T-helper 2 cell treated with Interferon-gamma antibody and Interleukin-4, amounts not matched to agents 100 ng/mL and 5 ng/mL, for 36 hours (primary cell): ENCODE data around the gene ATXN10. TPM values are rescaled to one million over a fixed set of nuclear protein-coding genes. Genes with fewer than 3 reads are reported as not detected.

Experiments used
- intact Hi-C: fragments of 100-400 bp; cut with micrococcal nuclease; formaldehyde crosslinking; loops from one replicate; pipeline ENCODE4 v1.15.1; 2023
- total RNA-seq: library from RNA; stranded (reverse); gene quantifications from 2 replicates; pipeline ENCODE4 v1.2.3, GENCODE V29; 2022

ATXN10 gene
- total RNA-seq, 1 donor from 2014 or later: 106 TPM

- intact Hi-C loops: no loop called here
Measured at GRCh38 chr22:45870011-45870410, 198.4 kb downstream of the ATXN10 start.

- intact Hi-C loops: no loop called here
Measured at GRCh38 chr22:45871721-45872120, 200.1 kb downstream of the ATXN10 start.

GRCh38 chr22:45872659-45873263 is 201.1 kb downstream of the ATXN10 start:
- intact Hi-C loops: no loop called here

DNA sequence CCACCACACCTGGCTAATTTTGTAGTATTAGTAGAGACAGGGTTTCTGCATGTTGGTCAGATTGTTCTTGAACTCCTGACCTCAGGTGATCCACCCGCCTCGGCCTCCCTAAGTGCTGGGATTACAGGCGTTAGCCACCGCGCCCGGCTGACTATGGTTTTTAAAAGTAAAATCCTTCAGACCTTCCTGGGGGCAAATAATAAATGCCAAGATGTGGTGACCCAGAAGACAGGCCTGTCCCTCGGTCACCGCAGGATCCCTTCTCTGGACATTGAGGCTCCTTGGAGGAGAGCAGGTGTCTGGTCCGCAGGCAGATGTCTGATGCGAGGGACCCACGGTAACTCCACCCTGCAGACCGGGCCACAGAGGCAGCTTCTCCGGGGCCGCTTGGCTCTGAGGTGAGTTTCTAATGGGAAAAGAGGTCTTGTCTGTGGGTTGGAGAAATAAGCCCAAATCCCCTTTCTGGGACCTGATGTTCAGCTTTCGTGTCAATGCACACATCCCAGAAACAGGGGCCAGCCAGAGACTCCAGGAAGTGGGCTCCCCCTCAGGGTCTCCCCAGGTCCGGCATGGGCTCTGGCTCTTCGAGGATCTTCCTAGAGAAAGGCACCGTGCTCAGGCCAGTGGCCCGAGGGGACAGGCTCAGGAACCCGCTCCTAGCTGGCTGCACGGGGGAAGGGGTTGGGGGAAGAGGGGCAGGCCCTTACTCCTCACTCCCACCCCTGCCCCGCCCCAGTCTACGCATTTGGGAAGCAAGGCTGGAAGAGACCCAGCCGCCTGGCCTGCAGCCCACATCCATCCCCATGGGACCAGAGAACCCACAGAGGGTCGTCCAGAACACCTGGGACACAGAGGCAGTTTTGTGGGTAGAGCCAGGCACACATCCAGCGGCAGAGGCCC is 204.8 kb downstream of the ATXN10 start:
- intact Hi-C loops: no loop called here

GRCh38 chr22:45877036-45877380 is 205.4 kb downstream of the ATXN10 start:
- intact Hi-C loops: no loop called here

DNA sequence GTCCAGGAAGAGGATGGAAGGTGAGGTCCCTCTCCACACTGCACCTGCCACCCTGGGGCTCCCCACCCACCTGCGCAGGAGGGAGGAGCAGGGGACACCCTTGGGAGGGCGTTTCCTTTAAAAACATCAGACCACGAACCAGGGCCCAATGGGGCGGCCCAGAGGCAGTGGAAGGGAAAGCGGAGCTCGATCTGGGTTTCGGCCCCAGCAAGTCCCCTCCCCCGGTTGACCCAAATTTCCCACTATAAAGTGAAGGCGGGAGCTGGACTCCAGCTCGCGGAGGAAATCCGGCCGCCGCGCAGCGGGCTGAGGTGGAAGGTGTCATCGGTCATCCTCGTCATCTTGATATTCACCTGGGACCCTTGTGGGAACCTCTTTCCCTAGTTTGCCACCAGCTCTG is 206.0 kb downstream of the ATXN10 start:
- intact Hi-C loops: no loop called here

GRCh38 chr22:45878051-45878781 is 206.6 kb downstream of the ATXN10 start:
- intact Hi-C loops: no loop called here

DNA sequence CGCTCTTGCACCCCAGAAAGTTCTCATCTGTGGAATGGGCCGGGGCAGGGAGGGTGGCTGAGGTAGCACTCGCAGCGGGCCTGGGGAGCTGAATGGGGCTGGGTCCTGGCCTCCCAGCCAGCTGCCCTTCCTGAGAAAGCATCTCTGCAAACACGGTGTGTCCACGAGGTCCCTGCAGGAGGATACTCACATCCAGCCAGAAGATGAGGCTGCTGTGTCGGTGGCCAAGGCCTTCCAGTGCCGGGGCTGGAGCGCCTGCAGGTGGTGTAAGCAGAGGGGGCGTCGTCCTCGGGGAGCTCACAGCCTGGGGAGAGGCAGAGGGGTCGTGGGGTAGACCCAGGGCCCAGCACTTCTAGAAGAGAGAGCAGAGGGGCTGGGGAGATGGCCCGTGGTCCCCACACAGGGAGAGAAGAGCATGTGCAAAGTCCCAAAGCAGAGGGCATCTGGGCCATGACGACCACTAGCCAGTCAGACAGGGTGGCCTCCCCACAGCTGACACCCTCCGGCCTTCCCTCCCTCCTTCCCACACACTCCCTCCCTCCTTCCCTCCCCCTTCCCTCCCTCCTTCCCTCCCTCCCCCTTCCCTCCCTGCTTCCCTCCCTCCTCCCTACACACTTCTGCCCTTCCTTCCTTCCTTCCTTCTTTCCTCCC is 207.4 kb downstream of the ATXN10 start:
- intact Hi-C loops: no loop called here

GRCh38 chr22:45879552-45879949 is 207.9 kb downstream of the ATXN10 start:
- intact Hi-C loops: no loop called here

- intact Hi-C loops: no loop called here
Measured at GRCh38 chr22:45880091-45880715, 208.6 kb downstream of the ATXN10 start.

- intact Hi-C loops: no loop called here
Measured at GRCh38 chr22:45880716-45881523, 209.3 kb downstream of the ATXN10 start.

DNA sequence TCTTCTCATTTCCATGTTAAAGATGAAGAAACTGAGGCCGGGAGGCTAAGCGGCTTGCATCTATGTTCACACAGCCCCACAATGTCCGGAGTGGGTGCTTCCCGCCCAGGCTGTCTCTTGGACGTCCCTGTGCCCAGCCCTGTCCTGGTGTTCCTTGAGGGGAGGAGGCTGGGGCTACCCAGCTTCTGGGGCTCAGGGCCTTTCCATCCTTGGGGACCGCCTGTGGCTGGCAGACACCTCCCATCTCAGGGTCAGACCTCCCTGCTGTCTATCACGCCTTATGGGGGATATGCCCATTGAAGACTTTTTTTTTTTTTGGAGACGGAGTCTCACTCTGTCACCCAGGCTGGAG is 209.9 kb downstream of the ATXN10 start:
- intact Hi-C loops: no loop called here

DNA sequence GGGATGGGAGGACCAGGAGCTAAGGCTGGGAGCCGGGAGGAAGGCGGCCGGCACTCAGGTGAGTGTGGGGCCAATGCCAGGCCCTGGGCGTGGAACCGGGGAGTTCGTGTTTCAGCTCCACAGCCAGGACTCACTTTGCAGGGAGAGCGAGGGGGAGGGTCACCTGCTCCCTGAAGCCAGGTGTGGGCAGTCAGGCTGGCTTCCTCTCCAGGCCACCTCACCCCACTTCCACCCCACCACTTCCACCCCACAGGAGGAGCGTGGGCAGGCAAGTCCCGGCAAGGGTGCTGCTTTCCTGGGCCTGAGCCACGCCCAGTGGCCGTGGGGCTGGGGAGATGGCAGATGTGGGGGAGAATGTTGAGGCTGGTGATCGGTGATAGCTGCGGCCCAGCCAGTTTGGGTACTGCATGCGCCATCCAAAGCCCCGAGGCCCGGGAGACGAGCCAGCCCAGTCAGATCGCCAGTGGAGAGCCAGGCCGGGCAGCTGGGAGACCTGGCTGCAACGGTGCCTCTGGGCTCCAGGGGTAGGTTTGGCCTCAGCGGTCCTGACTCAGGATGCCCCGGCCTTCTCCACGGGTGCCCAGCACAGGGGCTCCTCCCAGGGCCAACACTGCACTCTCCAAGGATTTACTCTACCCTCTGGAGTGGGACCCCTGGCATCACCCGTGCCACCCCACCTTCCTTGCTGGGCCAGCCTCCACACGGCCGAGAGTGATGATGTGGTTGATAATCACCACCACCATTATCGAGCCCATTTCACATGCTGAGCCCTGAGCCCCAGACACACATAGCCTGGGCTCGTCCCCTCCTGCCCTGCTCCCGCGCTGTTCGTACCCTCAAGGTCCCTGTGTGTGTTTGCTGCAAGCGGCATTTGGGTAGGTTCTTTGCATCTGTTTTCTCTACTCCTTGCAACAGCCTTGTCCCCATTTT is 211.5 kb downstream of the ATXN10 start:
- intact Hi-C loops: no loop called here

DNA sequence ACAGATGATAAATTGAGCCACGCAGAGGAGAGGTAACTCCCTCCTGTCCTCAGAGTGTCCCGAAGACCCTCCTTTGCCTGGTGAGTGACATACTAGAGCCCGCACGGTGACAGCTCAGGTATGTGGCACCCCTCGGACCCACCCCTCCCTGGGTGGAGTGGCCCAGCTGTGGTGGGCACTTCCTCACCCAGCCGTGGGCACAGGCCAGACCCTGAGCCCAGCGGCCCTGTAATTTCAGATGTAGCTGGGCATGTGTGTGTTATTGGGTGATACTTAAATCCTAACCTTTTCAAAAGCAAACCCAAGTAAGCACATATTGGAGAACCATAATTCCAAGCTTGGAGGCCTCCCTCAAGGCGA is 212.2 kb downstream of the ATXN10 start:
- intact Hi-C loops: no loop called here

DNA sequence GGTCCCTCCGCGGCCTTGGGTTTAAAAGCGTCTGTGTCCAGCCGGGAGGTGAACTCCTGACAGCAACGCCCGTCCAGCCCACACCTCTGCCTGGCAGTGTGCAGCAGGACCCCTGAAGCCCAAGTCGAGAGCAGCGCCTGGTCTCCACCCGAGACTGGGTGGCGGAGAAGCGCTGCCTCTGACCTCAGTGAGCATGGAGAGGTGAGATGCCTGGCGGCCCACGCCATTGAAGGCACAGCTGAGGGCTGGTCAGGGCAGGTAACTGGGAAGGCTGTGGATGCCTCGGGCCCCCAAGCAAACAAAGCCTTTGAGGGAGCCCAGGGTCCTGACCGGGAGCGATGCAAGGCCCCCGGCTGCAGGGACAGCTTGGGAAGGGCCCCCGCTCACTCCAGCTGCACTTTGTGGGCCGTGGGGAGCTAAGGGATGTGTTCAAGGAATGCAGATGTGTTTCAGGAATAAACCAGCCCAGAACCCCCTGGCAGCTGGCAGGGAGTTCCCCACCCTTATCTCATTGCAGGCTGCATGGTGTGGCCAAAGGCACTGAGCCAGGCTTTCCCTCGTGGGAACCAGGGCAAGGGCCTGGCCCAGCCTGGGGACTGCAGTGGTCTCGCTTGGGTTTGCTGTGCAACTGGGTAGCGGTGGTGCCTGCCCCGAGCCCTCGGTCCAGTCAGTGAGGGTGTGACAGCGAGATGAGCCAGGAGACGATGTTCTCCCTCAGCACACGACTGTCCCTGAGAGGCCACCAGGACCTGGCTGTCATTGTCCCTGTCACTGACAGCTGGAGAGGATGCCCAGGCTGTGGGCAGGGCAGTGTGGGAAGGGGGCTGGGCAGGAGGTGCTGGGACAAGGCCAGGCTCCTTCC is 212.8 kb downstream of the ATXN10 start:
- intact Hi-C loops: no loop called here

DNA sequence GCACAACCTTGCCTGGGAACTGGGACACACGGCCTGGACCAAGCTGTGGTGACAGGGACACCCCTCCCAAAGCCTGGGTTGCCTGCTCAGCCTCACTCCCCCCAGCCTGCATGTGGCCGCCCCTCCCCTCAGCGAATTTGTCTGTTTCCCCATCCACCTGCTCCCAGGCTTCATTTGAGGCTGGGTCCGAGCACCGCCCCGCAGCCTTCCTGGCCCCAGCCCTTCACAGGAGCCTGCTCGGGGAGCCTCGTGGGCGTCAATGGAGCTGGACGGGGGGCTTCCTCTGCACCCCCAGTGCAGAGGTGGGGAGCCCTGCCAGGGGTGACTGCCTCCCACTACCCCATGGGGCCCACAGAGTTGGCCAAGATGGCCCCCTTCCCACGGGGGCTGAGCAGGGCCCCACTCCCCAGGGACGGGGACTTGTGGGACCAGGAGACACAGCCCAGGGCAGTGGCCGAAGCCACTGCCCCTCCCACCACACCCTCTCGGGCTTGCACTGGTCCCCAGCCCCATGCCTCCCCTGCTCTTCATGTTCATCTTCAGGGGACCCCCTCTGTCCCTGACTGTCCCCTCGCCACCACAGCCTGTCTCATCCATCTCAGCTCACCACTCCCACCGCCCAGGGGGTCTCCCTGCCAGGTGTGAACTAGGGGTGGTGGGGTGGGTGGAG is 213.7 kb downstream of the ATXN10 start:
- intact Hi-C loops: no loop called here

- intact Hi-C loops: no loop called here
Measured at GRCh38 chr22:45885941-45886395, 214.3 kb downstream of the ATXN10 start.

- intact Hi-C loops: no loop called here
Measured at GRCh38 chr22:45886540-45886939, 214.9 kb downstream of the ATXN10 start.
